HepG2 (cell line): ENCODE data around the gene SMYD4. TPM values are rescaled to one million over a fixed set of nuclear protein-coding genes. Genes with fewer than 3 reads are reported as not detected.

Experiments
- DR1 ChIP-seq: sonication (generic); formaldehyde crosslinking; IDR thresholded peaks from 2 replicates; pipeline ENCODE4 v1.8.0; 2021; ENCODE audit warnings: mild to moderate bottlenecking, missing genetic modification reagents, inconsistent platforms
- FOXO1 ChIP-seq: sonication (generic); formaldehyde crosslinking; IDR thresholded peaks from 2 replicates; pipeline ENCODE4 v1.4.0; 2020; ENCODE audit warnings: missing genetic modification reagents
- HDAC1 ChIP-seq: sonication (generic); formaldehyde crosslinking; IDR thresholded peaks from 2 replicates; pipeline ENCODE4 v1.5.1; 2020; ENCODE audit warnings: mild to moderate bottlenecking, missing genetic modification reagents
- HNRNPK ChIP-seq: fragments of 200-400 bp; formaldehyde crosslinking; IDR thresholded peaks from 2 replicates; pipeline ENCODE4 v1.6.1; 2018; ENCODE audit warnings: low read length, low read depth, moderate library complexity, mild to moderate bottlenecking; ENCODE audit not compliant: poor library complexity, severe bottlenecking
- NONO ChIP-seq, 2 experiments: fragments of 450-650 bp in 1 of 2; sonication (generic) in 1 of 2; formaldehyde crosslinking in 1 of 2; IDR thresholded peaks in 1 of 2; conservative IDR thresholded peaks in 1 of 2; 2 replicates each; pipeline versions ENCODE4 v1.6.1 to v1.8.0; 2017 to 2022; ENCODE audit warnings: mild to moderate bottlenecking in 1 of 2, missing genetic modification reagents in 1 of 2, moderate library complexity in 1 of 2
- POLR2G ChIP-seq: fragments of 200-400 bp; formaldehyde crosslinking; IDR thresholded peaks from 2 replicates; pipeline ENCODE4 v1.6.1; 2018; ENCODE audit warnings: mild to moderate bottlenecking, low read depth, low read length, moderate library complexity
- SALL1 ChIP-seq: sonication (generic); formaldehyde crosslinking; IDR thresholded peaks from 2 replicates; pipeline ENCODE4 v1.8.0; 2022; ENCODE audit warnings: mild to moderate bottlenecking, missing genetic modification reagents
- SOX6 ChIP-seq, 2 experiments: fragments of 450-650 bp in 1 of 2; sonication (generic) in 1 of 2; formaldehyde crosslinking in 1 of 2; IDR thresholded peaks; 2 replicates each; pipeline versions ENCODE4 v1.4.0 to v1.6.1; 2017 to 2020; ENCODE audit warnings: antibody characterized with exemption in 1 of 2, mild to moderate bottlenecking in 1 of 2, missing genetic modification reagents in 1 of 2
- SRY ChIP-seq: sonication (generic); formaldehyde crosslinking; IDR thresholded peaks from 2 replicates; pipeline ENCODE4 v1.8.0; 2022; ENCODE audit warnings: mild to moderate bottlenecking, missing genetic modification reagents
- TAF1 ChIP-seq: sonication (generic); formaldehyde crosslinking; IDR thresholded peaks from 2 replicates; pipeline ENCODE4 v1.4.0; 2020; ENCODE audit warnings: missing genetic modification reagents
- TBX2 ChIP-seq: sonication (generic); formaldehyde crosslinking; IDR thresholded peaks from 2 replicates; pipeline ENCODE4 v1.5.0; 2020; ENCODE audit warnings: missing genetic modification reagents, mild to moderate bottlenecking, borderline replicate concordance
- ZFP62 ChIP-seq: sonication (generic); formaldehyde crosslinking; IDR thresholded peaks from 2 replicates; pipeline ENCODE4 v1.4.0; 2020; ENCODE audit warnings: missing genetic modification reagents
- ZNF883 ChIP-seq: sonication (generic); formaldehyde crosslinking; IDR thresholded peaks from 2 replicates; pipeline ENCODE4 v1.5.1; 2020; ENCODE audit warnings: mild to moderate bottlenecking, missing genetic modification reagents; ENCODE audit errors: not compliant biosample characterization
- polyA plus RNA-seq, 8 experiments: library from polyadenylated mRNA; depleted of rRNA in 3 of 8; stranded (reverse) in 7 of 8; unstranded in 1 of 8; fragments of >200 nt; fragmentation: Illumina TruSeq in 4 of 8; extraction: Trizol in 4 of 8; gene quantifications; 2 replicates each; pipeline versions ENCODE4 v1.2.1 to v1.2.3, GENCODE V29; 2011 to 2016; ENCODE audit warnings: low read depth in 4 of 8, missing spikeins in 1 of 8, mixed read lengths in 1 of 8; ENCODE audit not compliant: insufficient read depth in 1 of 8
- total RNA-seq, 5 experiments: library from RNA; depleted of rRNA; stranded (reverse); fragments of >200 nt; fragmentation: Illumina TruSeq; extraction: Trizol; gene quantifications; 2 replicates each; pipeline ENCODE4 v1.2.3, GENCODE V29; 2016; ENCODE audit warnings: low read depth in 1 of 5
- TF ChIP-seq, protein P1 (sequence below), 2 experiments: sonication (generic) in 1 of 2; formaldehyde crosslinking in 1 of 2; IDR thresholded peaks; 2 replicates each; pipeline versions ENCODE4 v1.5.1 to v1.6.1; 2011 to 2020; ENCODE audit warnings: borderline replicate concordance in 1 of 2, low read depth in 1 of 2, low read length in 1 of 2, mild to moderate bottlenecking in 1 of 2, missing genetic modification reagents in 1 of 2, moderate library complexity in 1 of 2
- TF ChIP-seq, protein P2 (sequence below): sonication (generic); formaldehyde crosslinking; IDR thresholded peaks from 2 replicates; pipeline ENCODE4 v1.5.0; 2020; ENCODE audit warnings: missing genetic modification reagents
- TF ChIP-seq, protein P3 (sequence below): sonication (generic); formaldehyde crosslinking; IDR thresholded peaks from 2 replicates; pipeline ENCODE4 v1.4.0; 2020; ENCODE audit warnings: mild to moderate bottlenecking, missing genetic modification reagents
- TF ChIP-seq, protein P4 (sequence below): sonication (generic); formaldehyde crosslinking; conservative IDR thresholded peaks from 2 replicates; pipeline ENCODE4 v1.4.0; 2020; ENCODE audit warnings: missing genetic modification reagents
- TF ChIP-seq, protein P5 (sequence below): sonication (generic); formaldehyde crosslinking; IDR thresholded peaks from 2 replicates; pipeline ENCODE4 v1.8.1; 2023; ENCODE audit warnings: mild to moderate bottlenecking, missing genetic modification reagents, borderline replicate concordance
- TF ChIP-seq, protein P6 (sequence below): sonication (generic); formaldehyde crosslinking; IDR thresholded peaks from 2 replicates; pipeline ENCODE4 v1.8.0; 2022; ENCODE audit warnings: missing genetic modification reagents, mild to moderate bottlenecking, moderate library complexity, borderline replicate concordance

Gene SMYD4
- total and polyA plus RNA-seq, 2 of the 13 experiments (the other 11 are each of a cell fraction or from before 2014, with no cell fraction given): 7.4 to 11.3 TPM

DNA sequence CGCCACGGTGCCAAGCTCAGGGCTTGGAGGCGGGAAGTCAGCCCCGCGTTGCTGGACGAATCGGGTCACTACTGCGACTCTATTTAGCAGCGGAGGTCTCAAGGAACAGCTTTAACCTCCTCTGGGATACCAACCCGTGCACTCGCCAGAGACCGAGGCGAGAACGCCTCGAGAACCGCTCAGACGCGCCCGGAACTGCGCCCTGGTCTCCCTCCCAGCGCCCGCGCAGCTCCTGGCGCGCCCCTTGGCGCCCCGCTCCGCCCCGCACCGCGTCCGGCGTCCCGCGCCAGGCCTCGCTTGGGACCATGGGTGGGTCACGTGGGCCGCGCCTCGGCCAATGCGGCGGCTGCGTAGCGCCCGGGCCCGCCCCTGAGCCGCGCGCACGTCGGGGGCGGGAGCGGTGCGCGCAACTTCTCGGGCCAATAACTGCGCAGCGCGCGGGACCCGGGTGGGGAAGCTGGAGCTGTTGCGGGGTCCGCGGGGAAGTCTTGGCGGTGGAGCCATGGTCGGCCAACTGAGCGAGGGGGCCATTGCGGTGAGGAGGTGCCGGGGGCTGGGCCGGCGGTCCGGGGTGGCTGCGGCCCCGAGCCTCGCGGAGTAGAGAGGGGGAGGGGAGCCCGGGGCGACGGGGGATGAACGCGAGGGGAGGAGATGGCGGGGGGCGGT lies at the start of gene SMYD4, which contains the start of gene RPA1 (continued):
- TF ChIP-seq, protein P1, sequence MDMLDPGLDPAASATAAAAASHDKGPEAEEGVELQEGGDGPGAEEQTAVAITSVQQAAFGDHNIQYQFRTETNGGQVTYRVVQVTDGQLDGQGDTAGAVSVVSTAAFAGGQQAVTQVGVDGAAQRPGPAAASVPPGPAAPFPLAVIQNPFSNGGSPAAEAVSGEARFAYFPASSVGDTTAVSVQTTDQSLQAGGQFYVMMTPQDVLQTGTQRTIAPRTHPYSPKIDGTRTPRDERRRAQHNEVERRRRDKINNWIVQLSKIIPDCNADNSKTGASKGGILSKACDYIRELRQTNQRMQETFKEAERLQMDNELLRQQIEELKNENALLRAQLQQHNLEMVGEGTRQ (IDR thresholded peaks at IDR 0.05; ENCODE audit: low read depth, low read length): peak; percentile 90
- TF ChIP-seq, protein P1 (CRISPR knock-in tag; IDR thresholded peaks at IDR 0.05; ENCODE audit: borderline replicate concordance): no peak; the same call in 1 of the 2 replicates
- TF ChIP-seq, protein P2, sequence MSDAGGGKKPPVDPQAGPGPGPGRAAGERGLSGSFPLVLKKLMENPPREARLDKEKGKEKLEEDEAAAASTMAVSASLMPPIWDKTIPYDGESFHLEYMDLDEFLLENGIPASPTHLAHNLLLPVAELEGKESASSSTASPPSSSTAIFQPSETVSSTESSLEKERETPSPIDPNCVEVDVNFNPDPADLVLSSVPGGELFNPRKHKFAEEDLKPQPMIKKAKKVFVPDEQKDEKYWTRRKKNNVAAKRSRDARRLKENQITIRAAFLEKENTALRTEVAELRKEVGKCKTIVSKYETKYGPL (CRISPR knock-in tag): no peak
- TF ChIP-seq, protein P3, sequence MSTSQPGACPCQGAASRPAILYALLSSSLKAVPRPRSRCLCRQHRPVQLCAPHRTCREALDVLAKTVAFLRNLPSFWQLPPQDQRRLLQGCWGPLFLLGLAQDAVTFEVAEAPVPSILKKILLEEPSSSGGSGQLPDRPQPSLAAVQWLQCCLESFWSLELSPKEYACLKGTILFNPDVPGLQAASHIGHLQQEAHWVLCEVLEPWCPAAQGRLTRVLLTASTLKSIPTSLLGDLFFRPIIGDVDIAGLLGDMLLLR (CRISPR knock-in tag): no peak; the same call in 1 of the 2 replicates
- TF ChIP-seq DR1 (CRISPR knock-in tag) (no peak; the same call in 1 of the 2 replicates), TBX2 (CRISPR knock-in tag) (peak; percentile 11; the same call in 1 of the 2 replicates), SALL1 (CRISPR knock-in tag) (peak; percentile 65), HDAC1 (CRISPR knock-in tag) (peak; percentile 76), ZFP62 (no peak), SOX6 (IDR thresholded peaks at IDR 0.05) (no peak), SOX6 (CRISPR knock-in tag; IDR thresholded peaks at IDR 0.05) (peak; percentile 28; the same call in 1 of the 2 replicates), HNRNPK (peak; percentile 60), TAF1 (peak; percentile 51), SRY (CRISPR knock-in tag) (0 out of 2 replicates have a peak, but pooled peaks have one; percentile 13), ZNF883 (CRISPR knock-in tag) (peak; percentile 78), NONO (IDR thresholded peaks at IDR 0.05) (no peak), NONO (CRISPR knock-in tag; conservative IDR thresholded peaks at IDR 0.05) (0 out of 2 replicates have a peak, but pooled peaks have one; percentile 6), FOXO1 (no peak), POLR2G (peak; percentile 86)
- TF ChIP-seq, protein P4, sequence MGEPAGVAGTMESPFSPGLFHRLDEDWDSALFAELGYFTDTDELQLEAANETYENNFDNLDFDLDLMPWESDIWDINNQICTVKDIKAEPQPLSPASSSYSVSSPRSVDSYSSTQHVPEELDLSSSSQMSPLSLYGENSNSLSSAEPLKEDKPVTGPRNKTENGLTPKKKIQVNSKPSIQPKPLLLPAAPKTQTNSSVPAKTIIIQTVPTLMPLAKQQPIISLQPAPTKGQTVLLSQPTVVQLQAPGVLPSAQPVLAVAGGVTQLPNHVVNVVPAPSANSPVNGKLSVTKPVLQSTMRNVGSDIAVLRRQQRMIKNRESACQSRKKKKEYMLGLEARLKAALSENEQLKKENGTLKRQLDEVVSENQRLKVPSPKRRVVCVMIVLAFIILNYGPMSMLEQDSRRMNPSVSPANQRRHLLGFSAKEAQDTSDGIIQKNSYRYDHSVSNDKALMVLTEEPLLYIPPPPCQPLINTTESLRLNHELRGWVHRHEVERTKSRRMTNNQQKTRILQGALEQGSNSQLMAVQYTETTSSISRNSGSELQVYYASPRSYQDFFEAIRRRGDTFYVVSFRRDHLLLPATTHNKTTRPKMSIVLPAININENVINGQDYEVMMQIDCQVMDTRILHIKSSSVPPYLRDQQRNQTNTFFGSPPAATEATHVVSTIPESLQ: no peak
- TF ChIP-seq, protein P5, sequence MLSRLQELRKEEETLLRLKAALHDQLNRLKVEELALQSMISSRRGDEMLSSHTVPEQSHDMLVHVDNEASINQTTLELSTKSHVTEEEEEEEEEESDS (CRISPR knock-in tag): no peak
- TF ChIP-seq, protein P6, sequence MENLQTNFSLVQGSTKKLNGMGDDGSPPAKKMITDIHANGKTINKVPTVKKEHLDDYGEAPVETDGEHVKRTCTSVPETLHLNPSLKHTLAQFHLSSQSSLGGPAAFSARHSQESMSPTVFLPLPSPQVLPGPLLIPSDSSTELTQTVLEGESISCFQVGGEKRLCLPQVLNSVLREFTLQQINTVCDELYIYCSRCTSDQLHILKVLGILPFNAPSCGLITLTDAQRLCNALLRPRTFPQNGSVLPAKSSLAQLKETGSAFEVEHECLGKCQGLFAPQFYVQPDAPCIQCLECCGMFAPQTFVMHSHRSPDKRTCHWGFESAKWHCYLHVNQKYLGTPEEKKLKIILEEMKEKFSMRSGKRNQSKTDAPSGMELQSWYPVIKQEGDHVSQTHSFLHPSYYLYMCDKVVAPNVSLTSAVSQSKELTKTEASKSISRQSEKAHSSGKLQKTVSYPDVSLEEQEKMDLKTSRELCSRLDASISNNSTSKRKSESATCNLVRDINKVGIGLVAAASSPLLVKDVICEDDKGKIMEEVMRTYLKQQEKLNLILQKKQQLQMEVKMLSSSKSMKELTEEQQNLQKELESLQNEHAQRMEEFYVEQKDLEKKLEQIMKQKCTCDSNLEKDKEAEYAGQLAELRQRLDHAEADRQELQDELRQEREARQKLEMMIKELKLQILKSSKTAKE: no peak
